ENCODE data around the gene PSMG4. TPM values are rescaled to one million over a fixed set of nuclear protein-coding genes. Genes with fewer than 3 reads are reported as not detected.
A peak's percentile ranks its signal among the peaks of the same experiment; 100 is the strongest.

The PSMG4 gene, protein sequence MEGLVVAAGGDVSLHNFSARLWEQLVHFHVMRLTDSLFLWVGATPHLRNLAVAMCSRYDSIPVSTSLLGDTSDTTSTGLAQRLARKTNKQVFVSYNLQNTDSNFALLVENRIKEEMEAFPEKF
- polyA plus RNA-seq (2011; rRNA removed) (24.2 and 24.7 TPM in 2 replicates), polyA minus RNA-seq (2011; rRNA and poly(A)+ RNA removed) (11.2 and 15.4 TPM in 2 replicates)

DNA sequence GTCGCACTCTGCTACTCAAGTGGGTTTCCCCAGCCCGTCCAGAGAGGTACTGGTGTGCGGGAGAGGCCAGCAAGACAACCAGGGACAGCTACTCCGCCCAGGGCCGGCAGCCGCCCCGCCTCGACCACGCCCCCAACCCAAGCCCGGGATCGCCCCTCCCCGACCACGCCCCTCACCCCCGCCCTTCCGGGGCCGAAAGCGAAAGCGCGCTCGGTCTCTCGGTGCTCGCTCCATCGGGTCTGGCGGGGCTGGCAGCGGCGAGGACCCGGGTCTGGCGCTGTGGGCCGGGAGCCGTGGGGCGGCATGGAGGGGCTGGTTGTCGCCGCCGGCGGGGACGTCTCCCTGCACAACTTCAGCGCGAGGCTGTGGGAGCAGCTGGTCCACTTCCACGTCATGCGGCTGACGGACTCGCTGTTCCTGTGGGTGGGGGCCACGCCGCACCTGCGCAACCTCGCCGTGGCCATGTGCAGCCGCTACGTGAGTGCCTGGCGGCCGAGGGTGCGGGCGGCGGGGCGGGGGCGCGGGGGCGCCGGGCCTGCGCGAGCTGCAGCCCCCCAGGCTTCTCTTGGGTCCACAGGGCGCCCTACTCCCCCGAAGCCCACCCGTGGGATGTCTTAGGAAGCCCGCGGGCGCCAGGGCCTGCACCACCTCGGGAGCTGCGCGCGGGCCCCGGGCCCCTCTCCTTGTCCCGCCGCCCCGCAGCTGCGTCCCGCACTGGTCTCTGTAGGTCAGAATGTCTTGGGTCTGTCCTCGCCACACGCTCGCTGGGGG lies at the start of gene PSMG4:
PSMG4 (plus strand) TSS at position 228 of the 771 bp plus-strand sequence; CDS start at position 304, 76 bp downstream.
- ChIA-PET CTCF (interaction anchor here (0.6 to 2.6 kb wide), 8 partner anchors 7 to 471 kb away, joined by 3 to 13 read pairs (median 4); partner anchors contain the start of gene RIPK1), POLR2A (interaction anchor here (0.6 kb wide), 2 partner anchors 11 to 13 kb away, joined by 3 to 8 read pairs; no protein-coding TSS in a partner anchor)
- H3K36me3 ChIP-seq (ENCODE audit: control insufficient read depth, insufficient read depth, low read length), result peaks cover 4% of the 10 kb centered on the region; the same call in 1 of the 2 replicates
- DNase-seq (ENCODE audit: low read depth), result peak; percentile 27
- H3K27me3 ChIP-seq (ENCODE audit: control insufficient read depth, insufficient read depth, low read length), result no peaks in the 10 kb centered on the region
- H3K4me3 ChIP-seq (ENCODE audit: low read depth, low read length), result peak within 1 kb of the TSS; percentile 79
- TF ChIP-seq, protein P1, sequence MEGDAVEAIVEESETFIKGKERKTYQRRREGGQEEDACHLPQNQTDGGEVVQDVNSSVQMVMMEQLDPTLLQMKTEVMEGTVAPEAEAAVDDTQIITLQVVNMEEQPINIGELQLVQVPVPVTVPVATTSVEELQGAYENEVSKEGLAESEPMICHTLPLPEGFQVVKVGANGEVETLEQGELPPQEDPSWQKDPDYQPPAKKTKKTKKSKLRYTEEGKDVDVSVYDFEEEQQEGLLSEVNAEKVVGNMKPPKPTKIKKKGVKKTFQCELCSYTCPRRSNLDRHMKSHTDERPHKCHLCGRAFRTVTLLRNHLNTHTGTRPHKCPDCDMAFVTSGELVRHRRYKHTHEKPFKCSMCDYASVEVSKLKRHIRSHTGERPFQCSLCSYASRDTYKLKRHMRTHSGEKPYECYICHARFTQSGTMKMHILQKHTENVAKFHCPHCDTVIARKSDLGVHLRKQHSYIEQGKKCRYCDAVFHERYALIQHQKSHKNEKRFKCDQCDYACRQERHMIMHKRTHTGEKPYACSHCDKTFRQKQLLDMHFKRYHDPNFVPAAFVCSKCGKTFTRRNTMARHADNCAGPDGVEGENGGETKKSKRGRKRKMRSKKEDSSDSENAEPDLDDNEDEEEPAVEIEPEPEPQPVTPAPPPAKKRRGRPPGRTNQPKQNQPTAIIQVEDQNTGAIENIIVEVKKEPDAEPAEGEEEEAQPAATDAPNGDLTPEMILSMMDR (IDR thresholded peaks at IDR 0.05; ENCODE audit: insufficient read depth, low read depth, low read length), result no peak

DNA sequence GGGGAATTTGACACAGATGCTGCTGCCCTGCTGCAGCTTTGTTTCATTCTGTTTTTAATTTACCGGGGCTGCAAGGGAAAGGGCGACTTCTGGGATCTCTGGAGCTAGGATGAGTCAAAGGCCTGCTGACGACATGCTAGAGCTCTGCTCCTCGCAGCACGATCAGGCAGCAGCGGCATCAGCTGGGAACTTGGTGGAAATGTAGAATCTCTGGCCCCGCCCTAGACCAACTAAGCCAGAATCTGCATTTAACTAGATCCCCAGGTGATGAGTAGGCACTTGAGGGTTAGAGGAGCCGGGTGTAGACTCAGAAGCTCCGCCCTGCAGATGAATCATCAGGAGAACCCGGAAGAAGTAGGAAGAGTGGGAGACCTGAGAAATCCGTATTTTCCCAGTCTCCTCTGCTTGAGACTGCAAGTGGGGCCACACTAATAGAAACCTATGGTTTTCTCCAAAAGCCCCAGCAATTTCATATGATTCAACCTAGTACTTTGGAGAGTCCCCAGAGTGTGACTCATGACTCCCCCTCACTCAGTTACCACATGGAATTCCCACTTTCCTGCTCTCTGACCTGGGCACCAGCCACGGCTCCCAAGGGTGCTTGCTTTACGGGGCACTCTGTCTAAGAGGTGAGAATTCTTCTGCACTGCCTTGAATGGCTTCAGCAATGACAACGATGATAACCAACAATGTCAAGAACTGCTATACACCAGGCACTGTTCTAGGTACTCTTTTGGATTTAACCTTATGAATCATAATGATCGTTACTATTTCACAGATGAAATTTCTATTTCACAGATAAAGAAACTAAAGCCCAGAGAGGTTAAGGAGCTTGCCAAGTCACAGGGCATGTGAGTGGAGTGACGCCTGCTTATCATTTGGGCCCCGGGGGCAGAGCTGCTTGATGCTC lies 49.4 kb upstream of the PSMG4 start:
- Histone ChIP-seq H3K27me3 (ENCODE audit: control insufficient read depth, insufficient read depth, low read length) (no peaks in the 10 kb centered on the region), H3K4me3 (ENCODE audit: low read depth, low read length) (no peak overlapping the region), H3K36me3 (ENCODE audit: control insufficient read depth, insufficient read depth, low read length) (no peaks in the 10 kb centered on the region)
- ChIA-PET CTCF (interaction anchor here (0.7 to 3.1 kb wide), 9 partner anchors 14 to 77 kb away, joined by 3 to 26 read pairs (median 6); partner anchors contain the start of gene TUBB2A), POLR2A (interaction anchor here (0.5 to 1.6 kb wide), 4 partner anchors 27 to 142 kb away, joined by 3 to 7 read pairs (median 5); partner anchors contain the start of gene TUBB2A)
- DNase-seq (ENCODE audit: low read depth), result peak; percentile 98
- TF ChIP-seq, protein P1 (IDR thresholded peaks at IDR 0.05; ENCODE audit: insufficient read depth, low read depth, low read length), result peak; percentile 38

DNA sequence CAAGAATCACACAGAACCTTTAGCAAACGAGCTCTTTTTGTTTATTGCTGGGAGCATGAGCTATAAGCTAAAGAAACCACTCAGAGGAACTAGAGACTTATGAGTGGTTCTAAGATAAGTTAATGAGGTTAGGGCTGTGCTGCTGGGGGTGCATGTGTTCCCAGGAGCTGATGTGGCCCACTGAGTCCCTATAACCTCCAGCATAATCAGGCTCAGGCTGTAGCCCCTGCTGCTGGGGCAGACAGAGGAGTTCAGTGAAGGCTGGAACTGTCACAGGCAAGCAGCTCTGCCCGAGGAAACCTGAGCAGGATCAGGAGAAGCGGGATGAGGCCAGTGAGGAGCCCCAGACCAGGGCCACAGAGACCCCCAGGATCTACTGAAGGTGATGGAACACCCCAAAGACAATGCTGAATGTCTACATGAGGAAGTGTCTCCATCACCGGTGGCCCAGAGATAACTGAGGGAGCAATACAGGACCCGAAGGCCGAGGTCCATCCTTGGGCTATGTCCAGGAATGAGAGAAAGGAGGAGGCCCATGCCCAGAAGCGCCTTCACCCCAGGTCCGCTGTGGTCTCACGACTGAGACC lies 48.6 kb upstream of the PSMG4 start:
- ChIA-PET POLR2A (interaction anchor here (0.6 kb wide), 1 partner anchor 27 kb away, joined by 3 read pairs; no protein-coding TSS in a partner anchor), CTCF (interaction anchor here (1.9 to 3.1 kb wide), 4 partner anchors 13 to 53 kb away, joined by 4 to 26 read pairs (median 11); partner anchors contain the start of gene TUBB2A)

DNA sequence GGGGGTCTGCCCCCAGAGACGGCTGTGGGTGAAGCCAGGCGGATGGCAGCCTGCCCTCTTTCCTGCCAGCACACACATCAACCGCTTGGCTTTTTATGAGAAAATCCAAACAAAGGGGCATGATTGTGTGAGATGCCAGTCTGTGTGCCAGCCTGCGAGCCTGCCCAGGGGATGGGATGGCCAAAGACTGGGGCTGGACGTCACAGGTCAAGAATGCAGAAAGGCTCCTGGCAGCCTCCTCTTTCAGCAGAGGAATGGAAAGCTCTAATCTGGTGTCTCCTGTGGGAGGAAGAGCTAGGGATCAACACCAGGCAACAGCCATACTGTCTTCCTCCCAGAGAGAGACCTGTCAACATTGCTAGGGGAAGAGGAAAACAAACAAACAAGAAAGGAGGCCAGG lies 47.1 kb upstream of the PSMG4 start:
- H3K27me3 ChIP-seq (ENCODE audit: control insufficient read depth, insufficient read depth, low read length), result no peaks in the 10 kb centered on the region
- H3K36me3 ChIP-seq (ENCODE audit: control insufficient read depth, insufficient read depth, low read length), result no peaks in the 10 kb centered on the region
- H3K4me3 ChIP-seq (ENCODE audit: low read depth, low read length), result no peak overlapping the region
- POLR2A ChIA-PET, result no interaction called here
- TF ChIP-seq, protein P1 (IDR thresholded peaks at IDR 0.05; ENCODE audit: insufficient read depth, low read depth, low read length), result no peak
- no peak for DNase-seq (ENCODE audit: low read depth)
- CTCF ChIA-PET, result interaction anchor here (1.0 to 1.9 kb wide), 3 partner anchors 11 to 40 kb away, joined by 4 to 6 read pairs (median 4); no protein-coding TSS in a partner anchor

More for the DNA sequence above, 48.6 kb upstream of the PSMG4 start:
- Histone ChIP-seq H3K36me3 (ENCODE audit: control insufficient read depth, insufficient read depth, low read length) (no peaks in the 10 kb centered on the region), H3K4me3 (ENCODE audit: low read depth, low read length) (no peak overlapping the region), H3K27me3 (ENCODE audit: control insufficient read depth, insufficient read depth, low read length) (no peaks in the 10 kb centered on the region)
- no peak for DNase-seq (ENCODE audit: low read depth)
- TF ChIP-seq, protein P1 (IDR thresholded peaks at IDR 0.05; ENCODE audit: insufficient read depth, low read depth, low read length), result no peak
